Spleen (tissue), 7 donors: Measurements from ENCODE around the gene EFCAB5.

ENCODE experiments used
- POLR2A ChIP-seq, 3 donors: fragments of 450-650 bp; IDR thresholded peaks; one replicate each; pipeline ENCODE4 v1.5.1; 2017; ENCODE audit warnings: antibody characterized with exemption in 3 of 3, mild to moderate bottlenecking in 1 of 3
- TF ChIP-seq, protein P1 (sequence below), 11 experiments: fragments of 200-600 bp in 7 of 11; fragments of 450-650 bp in 4 of 11; sonication (generic) in 4 of 11; IDR thresholded peaks in 8 of 11; conservative IDR thresholded peaks in 3 of 11; 1 replicate in 7 of 11; 2 replicates in 4 of 11; pipeline versions ENCODE4 v1.4.0 to v1.8.0; 2016 to 2021; ENCODE audit warnings: antibody characterized with exemption in 11 of 11, inconsistent platforms in 4 of 11, mild to moderate bottlenecking in 1 of 11
- donor health status: DM: no; HTN: no; CAD: no; lungs with moderate emphysema.
- donor health status: DM: no; HTN: no; CAD: no.
- donor health status: DM: no; HTN: no; CAD: no.

DNA sequence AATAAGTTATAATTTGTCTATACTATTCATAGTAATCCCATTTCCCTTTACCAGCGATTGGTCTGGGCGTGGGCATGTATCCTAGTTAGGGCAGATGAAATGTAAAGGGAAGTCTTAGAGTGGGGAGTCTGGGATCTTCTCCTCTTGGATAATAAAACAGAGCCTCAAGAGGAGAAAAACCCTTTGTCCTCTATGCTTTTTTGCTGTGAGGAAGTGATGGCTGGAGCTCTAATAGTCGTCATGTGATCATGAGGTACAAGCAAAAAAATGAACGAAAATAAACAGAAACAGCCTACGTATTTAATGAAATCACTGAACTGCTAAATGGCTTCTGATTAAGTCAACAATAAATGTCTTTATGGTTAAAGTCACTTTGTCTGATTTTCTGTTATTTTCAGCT is 26.8 kb downstream of the EFCAB5 start:
- TF ChIP-seq, protein P1, sequence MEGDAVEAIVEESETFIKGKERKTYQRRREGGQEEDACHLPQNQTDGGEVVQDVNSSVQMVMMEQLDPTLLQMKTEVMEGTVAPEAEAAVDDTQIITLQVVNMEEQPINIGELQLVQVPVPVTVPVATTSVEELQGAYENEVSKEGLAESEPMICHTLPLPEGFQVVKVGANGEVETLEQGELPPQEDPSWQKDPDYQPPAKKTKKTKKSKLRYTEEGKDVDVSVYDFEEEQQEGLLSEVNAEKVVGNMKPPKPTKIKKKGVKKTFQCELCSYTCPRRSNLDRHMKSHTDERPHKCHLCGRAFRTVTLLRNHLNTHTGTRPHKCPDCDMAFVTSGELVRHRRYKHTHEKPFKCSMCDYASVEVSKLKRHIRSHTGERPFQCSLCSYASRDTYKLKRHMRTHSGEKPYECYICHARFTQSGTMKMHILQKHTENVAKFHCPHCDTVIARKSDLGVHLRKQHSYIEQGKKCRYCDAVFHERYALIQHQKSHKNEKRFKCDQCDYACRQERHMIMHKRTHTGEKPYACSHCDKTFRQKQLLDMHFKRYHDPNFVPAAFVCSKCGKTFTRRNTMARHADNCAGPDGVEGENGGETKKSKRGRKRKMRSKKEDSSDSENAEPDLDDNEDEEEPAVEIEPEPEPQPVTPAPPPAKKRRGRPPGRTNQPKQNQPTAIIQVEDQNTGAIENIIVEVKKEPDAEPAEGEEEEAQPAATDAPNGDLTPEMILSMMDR (IDR thresholded peaks at IDR 0.05 in 8 of 11, conservative IDR thresholded peaks at IDR 0.05 in 3 of 11): no peak
- TF ChIP-seq POLR2A (IDR thresholded peaks at IDR 0.05): no peak
